Activated T-helper 9 cell treated with anti-CD3 and anti-CD28 coated beads, Interleukin-2, amount 50 U/mL, for 16 hours (primary cell): ENCODE measurements around the gene GNG2.

Experiments used
- DNase-seq: peaks from one replicate; pipeline ENCODE4 v3.0.0-alpha.2; 2020; ENCODE audit warnings: low read depth

Gene GNG2

GRCh38 chr14:51856792-51857296 is 3.6 kb upstream of the GNG2 start:
- DNase-seq, result no peak

- DNase-seq, result no peak
These were observed 1.3 kb upstream of the GNG2 start for GRCh38 chr14:51859131-51859530.

- no peak for DNase-seq
These were observed 550 bp downstream of the GNG2 start for GRCh38 chr14:51860825-51861499.

GRCh38 chr14:51862176-51862796 is 1.9 kb downstream of the GNG2 start:
- DNase-seq, result no peak

- no peak for DNase-seq
These were observed 2.4 kb downstream of the GNG2 start for GRCh38 chr14:51862860-51863259.

GRCh38 chr14:51865953-51866747 is 5.7 kb downstream of the GNG2 start:
- no peak for DNase-seq

- DNase-seq, result no peak
These were observed 7.3 kb downstream of the GNG2 start for GRCh38 chr14:51867741-51868140.

- no peak for DNase-seq
These were observed 8.0 kb downstream of the GNG2 start for GRCh38 chr14:51868405-51868804.

GRCh38 chr14:51869411-51870100 is 9.1 kb downstream of the GNG2 start:
- peak; percentile 64 for DNase-seq

GRCh38 chr14:51870606-51871005 is 10.2 kb downstream of the GNG2 start:
- no peak for DNase-seq

GRCh38 chr14:51871846-51872245 is 11.4 kb downstream of the GNG2 start:
- no peak for DNase-seq

GRCh38 chr14:51872396-51872795 is 12.0 kb downstream of the GNG2 start:
- no peak for DNase-seq

GRCh38 chr14:51873221-51873893 is 12.9 kb downstream of the GNG2 start:
- DNase-seq, result no peak

GRCh38 chr14:51877810-51878209 is 17.4 kb downstream of the GNG2 start:
- no peak for DNase-seq

GRCh38 chr14:51879170-51879569 is 18.8 kb downstream of the GNG2 start:
- DNase-seq, result no peak

- no peak for DNase-seq
These were observed 20.6 kb downstream of the GNG2 start for GRCh38 chr14:51880835-51881580.

- DNase-seq, result no peak
These were observed 21.2 kb downstream of the GNG2 start for GRCh38 chr14:51881636-51882035.

GRCh38 chr14:51883232-51883631 is 22.8 kb downstream of the GNG2 start:
- no peak for DNase-seq

GRCh38 chr14:51884086-51884927 is 23.9 kb downstream of the GNG2 start:
- DNase-seq, result no peak

- no peak for DNase-seq
These were observed 29.4 kb downstream of the GNG2 start for GRCh38 chr14:51889851-51890250.
